H9 (cell line): Measurements from ENCODE around the gene CCDC40. TPM values are rescaled to one million over a fixed set of nuclear protein-coding genes. Genes with fewer than 3 reads are reported as not detected.

Experiments used
- DNase-seq: peaks from one replicate; pipeline ENCODE4 v3.0.0-alpha.2; 2017
- H2AFZ ChIP-seq: one replicate; pipeline ENCODE4 v1.6.1; 2013; ENCODE audit warnings: mild to moderate bottlenecking, low read length, control low read depth, moderate library complexity
- H2AK5ac ChIP-seq: 2 replicates; pipeline ENCODE4 v1.6.1; 2013; ENCODE audit warnings: low read length, control low read depth, mixed read lengths; ENCODE audit not compliant: insufficient read length
- H2BK120ac ChIP-seq: one replicate; pipeline ENCODE4 v1.6.1; 2013; ENCODE audit warnings: low read depth, mild to moderate bottlenecking, low read length, control low read depth, inconsistent platforms; ENCODE audit not compliant: poor library complexity, severe bottlenecking
- H2BK12ac ChIP-seq: 2 replicates; pipeline ENCODE4 v1.6.1; 2013; ENCODE audit warnings: low read length, control low read depth, mixed read lengths, low read depth; ENCODE audit not compliant: insufficient read length
- H2BK15ac ChIP-seq: 2 replicates; pipeline ENCODE4 v1.6.1; 2013; ENCODE audit warnings: low read depth, low read length, control low read depth
- H2BK20ac ChIP-seq: one replicate; pipeline ENCODE4 v1.6.1; 2013; ENCODE audit warnings: low read depth, mild to moderate bottlenecking, low read length, control low read depth, inconsistent platforms; ENCODE audit not compliant: poor library complexity, severe bottlenecking
- H2BK5ac ChIP-seq: 2 replicates; pipeline ENCODE4 v1.6.1; 2013; ENCODE audit warnings: low read length, control low read depth, mixed read lengths; ENCODE audit not compliant: insufficient read length
- H3K14ac ChIP-seq: 2 replicates; pipeline ENCODE4 v1.6.1; 2013; ENCODE audit warnings: low read length, control low read depth; ENCODE audit not compliant: insufficient read depth
- H3K18ac ChIP-seq: 2 replicates; pipeline ENCODE4 v1.6.1; 2013; ENCODE audit warnings: low read depth, mild to moderate bottlenecking, mixed read lengths, low read length, control low read depth; ENCODE audit not compliant: insufficient read length
- H3K23ac ChIP-seq: 2 replicates; pipeline ENCODE4 v1.6.1; 2013; ENCODE audit warnings: low read length, control low read depth, mixed read lengths, low read depth; ENCODE audit not compliant: insufficient read length
- H3K23me2 ChIP-seq: 2 replicates; pipeline ENCODE4 v1.6.1; 2013; ENCODE audit warnings: low read depth, mild to moderate bottlenecking, mixed read lengths, low read length, control low read depth; ENCODE audit not compliant: insufficient read length, poor library complexity, severe bottlenecking
- H3K27ac ChIP-seq: 2 replicates; pipeline ENCODE4 v1.5.1; 2013; ENCODE audit warnings: low read length, control low read depth, mixed read lengths, low read depth; ENCODE audit not compliant: insufficient read length
- H3K27me3 ChIP-seq: 2 replicates; pipeline ENCODE4 v1.6.1; 2013; ENCODE audit warnings: low read length, control low read depth, inconsistent platforms; ENCODE audit not compliant: insufficient read depth
- H3K4ac ChIP-seq: 2 replicates; pipeline ENCODE4 v1.6.1; 2013; ENCODE audit warnings: low read depth, mild to moderate bottlenecking, control low read depth, inconsistent platforms, low read length, moderate library complexity
- H3K4me1 ChIP-seq: 2 replicates; pipeline ENCODE4 v1.6.1; 2013; ENCODE audit warnings: low read length, control low read depth, inconsistent platforms; ENCODE audit not compliant: insufficient read depth
- H3K4me2 ChIP-seq: 2 replicates; pipeline ENCODE4 v1.6.1; 2013; ENCODE audit warnings: low read length, control low read depth, mixed read lengths; ENCODE audit not compliant: insufficient read length, insufficient read depth
- H3K56ac ChIP-seq: 2 replicates; pipeline ENCODE4 v1.6.1; 2013; ENCODE audit warnings: low read depth, mild to moderate bottlenecking, mixed read lengths, low read length, control low read depth; ENCODE audit not compliant: insufficient read length
- H3K79me1 ChIP-seq: 2 replicates; pipeline ENCODE4 v1.6.1; 2013; ENCODE audit warnings: low read depth, mild to moderate bottlenecking, moderate library complexity, low read length, control low read depth, inconsistent platforms; ENCODE audit not compliant: insufficient read depth, poor library complexity, severe bottlenecking
- H3K79me2 ChIP-seq: 2 replicates; pipeline ENCODE4 v1.6.1; 2013; ENCODE audit warnings: low read length, control low read depth, inconsistent platforms; ENCODE audit not compliant: insufficient read depth
- H3K9ac ChIP-seq: 2 replicates; pipeline ENCODE4 v1.6.1; 2013; ENCODE audit warnings: low read length, control low read depth, mixed read lengths; ENCODE audit not compliant: insufficient read length; ENCODE audit errors: extremely low read depth
- H3K9me3 ChIP-seq: one replicate; pipeline ENCODE4 v1.6.1; 2013; ENCODE audit warnings: low read depth, low read length, inconsistent platforms; ENCODE audit not compliant: control insufficient read depth
- H3T11ph ChIP-seq: one replicate; pipeline ENCODE4 v1.6.1; 2013; ENCODE audit warnings: mild to moderate bottlenecking, low read length, control low read depth, inconsistent platforms
- H4K20me1 ChIP-seq: one replicate; pipeline ENCODE4 v1.6.1; 2013; ENCODE audit not compliant: control insufficient read depth, insufficient read length, insufficient read depth
- H4K5ac ChIP-seq: 2 replicates; pipeline ENCODE4 v1.6.1; 2013; ENCODE audit warnings: low read depth, mild to moderate bottlenecking, mixed read lengths, low read length, control low read depth; ENCODE audit not compliant: insufficient read length
- H4K8ac ChIP-seq: replicated peaks from 2 replicates; pipeline ENCODE4 v1.6.1; 2013; ENCODE audit warnings: low read length, control low read depth, mixed read lengths, low read depth; ENCODE audit not compliant: insufficient read length
- H4K91ac ChIP-seq: 2 replicates; pipeline ENCODE4 v1.6.1; 2013; ENCODE audit warnings: low read depth, mild to moderate bottlenecking, moderate library complexity, mixed read lengths, low read length, control low read depth; ENCODE audit not compliant: insufficient read length
- H3K27ac Mint-ChIP-seq, 3 experiments: 2 replicates in 2 of 3; 3 replicates in 1 of 3; pipeline ENCODE4 v1.8.0; 2020 to 2021; ENCODE audit warnings: mixed read lengths in 3 of 3, mild to moderate bottlenecking in 1 of 3, moderate library complexity in 1 of 3
- H3K27me3 Mint-ChIP-seq: 2 replicates; pipeline ENCODE4 v1.8.0; 2021; ENCODE audit warnings: low read depth, mild to moderate bottlenecking, moderate library complexity, mixed read lengths
- H3K36me3 Mint-ChIP-seq, 3 experiments: 2 replicates in 2 of 3; 3 replicates in 1 of 3; pipeline ENCODE4 v1.8.0; 2020 to 2021; ENCODE audit warnings: low read depth in 3 of 3, mixed read lengths in 3 of 3; ENCODE audit not compliant: insufficient read depth in 1 of 3
- H3K4me1 Mint-ChIP-seq, 2 experiments: 2 replicates each; pipeline ENCODE4 v1.8.0; 2020; ENCODE audit warnings: mixed read lengths in 2 of 2
- H3K4me3 Mint-ChIP-seq, 2 experiments: 2 replicates in 1 of 2; 3 replicates in 1 of 2; pipeline ENCODE4 v1.8.0; 2020 to 2021; ENCODE audit warnings: mild to moderate bottlenecking in 2 of 2, mixed read lengths in 2 of 2, moderate library complexity in 1 of 2
- H3K9me3 Mint-ChIP-seq, 2 experiments: 2 replicates in 1 of 2; 3 replicates in 1 of 2; pipeline ENCODE4 v1.8.0; 2020; ENCODE audit warnings: mild to moderate bottlenecking in 2 of 2, mixed read lengths in 2 of 2, moderate library complexity in 1 of 2
- WGBS: extraction: QIAGEN DNeasy Blood & Tissue Kit; methylation state at CpG from one replicate; pipeline ENCODE4 v1.1.7; 2013; ENCODE audit warnings: missing lambda C conversion rate, low lambda C conversion rate, mixed read lengths; ENCODE audit not compliant: insufficient read length; ENCODE audit errors: extremely low coverage; 5-methylcytosine and 5-hydroxymethylcytosine counted together
- total RNA-seq: library from RNA; stranded (reverse); gene quantifications from 2 replicates; pipeline ENCODE4 v1.2.1, GENCODE V29; 2021
- TF ChIP-seq, protein P1 (sequence below): fragments of 200-600 bp; sonication (generic); conservative IDR thresholded peaks from 3 replicates; pipeline ENCODE4 v1.8.0; 2021; ENCODE audit warnings: antibody characterized with exemption, mild to moderate bottlenecking

CCDC40 gene
- total RNA-seq, 1 experiment from 2014 or later: 8.9 TPM

DNA sequence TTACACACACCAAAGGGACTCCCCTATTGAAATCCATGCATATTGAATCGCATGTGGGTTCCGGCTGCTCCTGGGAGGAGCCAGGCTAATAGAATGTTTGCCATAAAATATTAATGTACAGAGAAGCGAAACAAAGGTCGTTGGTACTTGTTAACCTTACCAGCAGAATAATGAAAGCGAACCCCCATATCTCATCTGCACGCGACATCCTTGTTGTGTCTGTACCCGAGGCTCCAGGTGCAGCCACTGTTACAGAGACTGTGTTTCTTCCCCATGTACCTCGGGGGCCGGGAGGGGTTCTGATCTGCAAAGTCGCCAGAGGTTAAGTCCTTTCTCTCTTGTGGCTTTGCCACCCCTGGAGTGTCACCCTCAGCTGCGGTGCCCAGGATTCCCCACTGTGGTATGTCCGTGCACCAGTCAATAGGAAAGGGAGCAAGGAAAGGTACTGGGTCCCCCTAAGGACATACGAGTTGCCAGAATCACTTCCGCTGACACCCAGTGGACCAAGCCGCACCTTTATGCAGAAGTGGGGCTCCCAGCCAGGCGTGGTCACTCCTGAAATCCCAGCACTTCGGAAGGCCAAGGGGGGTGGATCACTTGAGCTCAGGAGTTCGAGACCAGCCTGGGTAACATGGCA is 67.1 kb downstream of the CCDC40 start:
- no peak overlapping the region for H4K8ac ChIP-seq
- H3K27me3 ChIP-seq: no peaks in the 10 kb centered on the region; the same call in 1 of the 2 replicates
- no peaks in the 10 kb centered on the region for H3K79me1 ChIP-seq
- WGBS: no CpG with 5 or more reads among the region's 19 CpGs
- H3K9me3 ChIP-seq: no peaks in the 10 kb centered on the region
- no peak overlapping the region for H4K91ac ChIP-seq
- no peak overlapping the region for H3T11ph ChIP-seq
- no peak overlapping the region for H3K4me2 ChIP-seq
- Mint-ChIP-seq H3K36me3 (peaks cover 0 to 7% (median 0%) of the 10 kb centered on the region in 3 experiments; a peak in 3 of 7 replicates), H3K9me3 (no peaks in the 10 kb centered on the region), H3K27ac (no peak overlapping the region), H3K4me1 (peaks cover 18 to 30% of the 10 kb centered on the region in 2 experiments), H3K4me3 (peak overlapping the region; percentile 26 to 41; a peak in 3 of 5 replicates), H3K27me3 (peaks cover 14% of the 10 kb centered on the region)
- H2AK5ac ChIP-seq: no peak overlapping the region
- no peak overlapping the region for H2BK15ac ChIP-seq
- H2BK20ac ChIP-seq: no peak overlapping the region
- no peaks in the 10 kb centered on the region for H4K20me1 ChIP-seq
- no peak overlapping the region for H3K27ac ChIP-seq
- H3K4ac ChIP-seq: no peak overlapping the region
- peaks cover 5% of the 10 kb centered on the region; the same call in 1 of the 2 replicates for H3K4me1 ChIP-seq
- H3K79me2 ChIP-seq: no peaks in the 10 kb centered on the region
- H3K23ac ChIP-seq: no peak overlapping the region
- H3K18ac ChIP-seq: no peak overlapping the region
- no peak overlapping the region for H4K5ac ChIP-seq
- H2BK12ac ChIP-seq: no peak overlapping the region
- H3K9ac ChIP-seq: no peak overlapping the region
- H2BK120ac ChIP-seq: no peak overlapping the region
- H2AFZ ChIP-seq: no peak overlapping the region
- no peak overlapping the region for H3K14ac ChIP-seq
- H2BK5ac ChIP-seq: no peak overlapping the region
- TF ChIP-seq, protein P1, sequence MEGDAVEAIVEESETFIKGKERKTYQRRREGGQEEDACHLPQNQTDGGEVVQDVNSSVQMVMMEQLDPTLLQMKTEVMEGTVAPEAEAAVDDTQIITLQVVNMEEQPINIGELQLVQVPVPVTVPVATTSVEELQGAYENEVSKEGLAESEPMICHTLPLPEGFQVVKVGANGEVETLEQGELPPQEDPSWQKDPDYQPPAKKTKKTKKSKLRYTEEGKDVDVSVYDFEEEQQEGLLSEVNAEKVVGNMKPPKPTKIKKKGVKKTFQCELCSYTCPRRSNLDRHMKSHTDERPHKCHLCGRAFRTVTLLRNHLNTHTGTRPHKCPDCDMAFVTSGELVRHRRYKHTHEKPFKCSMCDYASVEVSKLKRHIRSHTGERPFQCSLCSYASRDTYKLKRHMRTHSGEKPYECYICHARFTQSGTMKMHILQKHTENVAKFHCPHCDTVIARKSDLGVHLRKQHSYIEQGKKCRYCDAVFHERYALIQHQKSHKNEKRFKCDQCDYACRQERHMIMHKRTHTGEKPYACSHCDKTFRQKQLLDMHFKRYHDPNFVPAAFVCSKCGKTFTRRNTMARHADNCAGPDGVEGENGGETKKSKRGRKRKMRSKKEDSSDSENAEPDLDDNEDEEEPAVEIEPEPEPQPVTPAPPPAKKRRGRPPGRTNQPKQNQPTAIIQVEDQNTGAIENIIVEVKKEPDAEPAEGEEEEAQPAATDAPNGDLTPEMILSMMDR: no peak
- H3K56ac ChIP-seq: no peak overlapping the region
- no peak for DNase-seq
- H3K23me2 ChIP-seq: peaks cover 8% of the 10 kb centered on the region
